K562 treated with DMSO at 1 percent for 48 hours (cell line): Measurements from ENCODE around the gene ZNF835. TPM values are rescaled to one million over a fixed set of nuclear protein-coding genes. Genes with fewer than 3 reads are reported as not detected.

Source experiments
- total RNA-seq: library from RNA; unstranded; fragments of 300-600 nt; gene quantifications from 2 replicates; pipeline ENCODE4 v1.2.3, GENCODE V29; 2022; ENCODE audit warnings: low replicate concordance; ENCODE audit errors: extremely low read depth

Gene ZNF835
- not detected in 2 replicates for total RNA-seq

DNA sequence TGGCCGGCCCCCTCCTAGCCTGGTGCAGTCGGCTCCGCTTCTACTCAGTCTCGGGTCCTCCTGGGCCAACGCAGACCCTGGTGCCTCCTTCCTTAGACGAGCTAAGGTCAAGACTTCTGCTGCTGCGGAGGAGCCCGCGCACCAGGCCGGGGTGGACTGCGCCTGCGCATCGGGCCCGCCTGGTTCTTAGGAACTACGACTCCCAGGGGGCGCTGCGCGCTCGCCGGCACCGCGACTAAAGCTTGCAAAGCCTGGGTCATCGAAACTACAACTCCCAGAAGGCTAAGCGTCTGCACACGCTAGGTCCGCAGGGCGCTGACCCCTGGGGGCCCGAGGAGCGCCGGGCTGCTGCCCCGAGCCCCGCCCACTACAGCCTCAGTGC is at the start of gene ZNF835:
Gene ZNF835 (minus strand): TSS at position 145 of the 382 bp plus-strand sequence. CDS start 6,559 bp downstream, outside the sequence.

DNA sequence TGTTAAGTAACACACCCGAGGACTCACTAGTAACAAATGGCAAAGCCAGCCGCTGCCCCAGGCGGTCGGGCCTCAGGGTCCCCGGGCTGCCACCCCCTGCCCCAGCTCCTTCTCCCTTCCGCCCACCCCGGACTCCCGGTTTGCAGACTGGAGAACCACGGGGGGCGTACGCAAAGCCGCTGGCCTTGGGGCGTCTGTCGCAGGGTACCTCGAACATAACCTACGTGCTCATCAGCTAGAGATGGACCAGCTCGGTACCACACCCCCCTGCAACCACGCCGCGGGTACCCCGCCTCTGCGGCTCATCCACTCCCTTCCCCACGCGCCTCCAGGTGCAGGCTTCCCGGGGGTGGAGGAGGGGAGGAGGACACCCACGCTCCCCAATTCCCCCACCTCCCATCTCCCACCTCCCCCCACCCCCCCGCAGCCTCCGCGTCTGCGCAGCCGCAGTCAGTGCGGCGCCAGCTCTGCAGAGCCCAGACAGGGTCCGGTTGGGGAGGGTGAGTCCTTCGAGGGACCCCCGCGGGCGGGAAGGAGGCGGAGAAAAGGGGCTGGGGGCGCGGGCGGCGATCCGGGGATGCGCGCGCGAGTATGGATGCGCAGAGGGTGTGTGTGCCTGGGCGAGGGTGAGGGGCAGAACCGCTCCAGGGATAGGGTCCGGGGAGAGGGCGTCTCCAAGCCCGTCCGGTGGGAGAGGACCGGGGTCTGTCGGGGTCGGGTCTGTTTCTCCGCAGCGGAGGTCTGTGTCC is 28.7 kb downstream of the ZNF835 start, which contains the start of gene SMIM17:
Gene SMIM17 (plus strand): TSS at position 449 of the 749 bp plus-strand sequence. CDS start 2,509 bp downstream, outside the sequence.

Other genes with a start within 250 kb of the ZNF835 start
- gene ZNF667, start 194.4 kb downstream of the ZNF835 start, total RNA-seq = not detected in 2 replicates
- gene ZNF471, start 163.9 kb downstream of the ZNF835 start, total RNA-seq = not detected in 2 replicates
- gene ZFP28, start 132.8 kb downstream of the ZNF835 start, total RNA-seq = not detected in 2 replicates
- not detected in 2 replicates for gene ZNF470, start 104.3 kb downstream of the ZNF835 start, total RNA-seq
- gene ZNF71, start 76.5 kb downstream of the ZNF835 start, total RNA-seq = not detected in 2 replicates
- not detected in 2 replicates for gene SMIM17, start 28.6 kb downstream of the ZNF835 start, total RNA-seq
- gene PEG3, start 169.0 kb upstream of the ZNF835 start, total RNA-seq = not detected in 2 replicates
- gene ZIM2, start 169.0 kb upstream of the ZNF835 start, total RNA-seq = not detected in 2 replicates